HL-60 (cell line): Measurements from ENCODE around the gene IRF5.

Source experiments
- DNase-seq, 2 experiments: peaks; one replicate each; pipeline ENCODE4 v3.0.0-alpha.2; 2010 to 2020; ENCODE audit warnings: low read depth in 1 of 2, low spot score in 1 of 2
- H3K27ac ChIP-seq: fragments of 250-450 bp; sonication (Bioruptor Pico); replicated peaks from 2 replicates; pipeline ENCODE4 v1.5.1; 2020; ENCODE audit warnings: mild to moderate bottlenecking, moderate library complexity
- H3K27me3 ChIP-seq: fragments of 250-450 bp; sonication (Bioruptor Pico); 2 replicates; pipeline ENCODE4 v1.5.1; 2021; ENCODE audit warnings: mild to moderate bottlenecking, moderate library complexity; ENCODE audit not compliant: insufficient read depth, poor library complexity, severe bottlenecking
- H3K4me3 ChIP-seq: replicated peaks from 2 replicates; pipeline ENCODE4 v1.5.1; 2011; ENCODE audit warnings: mild to moderate bottlenecking, control low read depth, low read length; ENCODE audit not compliant: insufficient read depth
- GABPA ChIP-seq: IDR thresholded peaks from 2 replicates; pipeline ENCODE4 v1.6.1; 2012; ENCODE audit warnings: low read depth
- POLR2AphosphoS5 ChIP-seq: IDR thresholded peaks from 2 replicates; pipeline ENCODE4 v1.6.1; 2012; ENCODE audit warnings: low read depth
- SPI1 ChIP-seq: IDR thresholded peaks from 2 replicates; pipeline ENCODE4 v1.6.1; 2012; ENCODE audit warnings: low read depth, mild to moderate bottlenecking, borderline replicate concordance
- TF ChIP-seq, protein P1 (sequence below): IDR thresholded peaks from 2 replicates; pipeline ENCODE4 v1.6.1; 2012; ENCODE audit warnings: low read depth; ENCODE audit not compliant: insufficient replicate concordance
- TF ChIP-seq, protein P2 (sequence below): IDR thresholded peaks from one replicate; pipeline ENCODE4 v1.5.1; 2011; ENCODE audit warnings: low read length, control low read depth, inconsistent platforms; ENCODE audit not compliant: insufficient read depth

The IRF5 gene

DNA sequence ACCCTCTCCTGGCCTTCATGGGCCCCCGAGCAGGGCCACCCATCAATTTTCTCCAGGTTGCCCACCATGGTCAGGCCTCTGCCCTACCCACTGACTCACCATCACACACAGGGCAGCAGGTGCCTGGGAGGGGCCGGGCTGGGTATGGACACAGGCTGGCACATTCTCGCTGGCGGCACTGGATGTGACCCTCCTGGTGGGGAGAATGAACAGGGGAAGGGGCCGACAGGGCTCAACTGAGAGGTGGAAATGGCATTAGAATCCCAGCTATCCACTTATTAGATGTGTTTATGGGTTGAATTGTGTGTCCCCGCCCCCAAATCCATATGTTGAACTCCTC is 43.7 kb upstream of the IRF5 start:
- no peak for DNase-seq
- TF ChIP-seq, protein P1, sequence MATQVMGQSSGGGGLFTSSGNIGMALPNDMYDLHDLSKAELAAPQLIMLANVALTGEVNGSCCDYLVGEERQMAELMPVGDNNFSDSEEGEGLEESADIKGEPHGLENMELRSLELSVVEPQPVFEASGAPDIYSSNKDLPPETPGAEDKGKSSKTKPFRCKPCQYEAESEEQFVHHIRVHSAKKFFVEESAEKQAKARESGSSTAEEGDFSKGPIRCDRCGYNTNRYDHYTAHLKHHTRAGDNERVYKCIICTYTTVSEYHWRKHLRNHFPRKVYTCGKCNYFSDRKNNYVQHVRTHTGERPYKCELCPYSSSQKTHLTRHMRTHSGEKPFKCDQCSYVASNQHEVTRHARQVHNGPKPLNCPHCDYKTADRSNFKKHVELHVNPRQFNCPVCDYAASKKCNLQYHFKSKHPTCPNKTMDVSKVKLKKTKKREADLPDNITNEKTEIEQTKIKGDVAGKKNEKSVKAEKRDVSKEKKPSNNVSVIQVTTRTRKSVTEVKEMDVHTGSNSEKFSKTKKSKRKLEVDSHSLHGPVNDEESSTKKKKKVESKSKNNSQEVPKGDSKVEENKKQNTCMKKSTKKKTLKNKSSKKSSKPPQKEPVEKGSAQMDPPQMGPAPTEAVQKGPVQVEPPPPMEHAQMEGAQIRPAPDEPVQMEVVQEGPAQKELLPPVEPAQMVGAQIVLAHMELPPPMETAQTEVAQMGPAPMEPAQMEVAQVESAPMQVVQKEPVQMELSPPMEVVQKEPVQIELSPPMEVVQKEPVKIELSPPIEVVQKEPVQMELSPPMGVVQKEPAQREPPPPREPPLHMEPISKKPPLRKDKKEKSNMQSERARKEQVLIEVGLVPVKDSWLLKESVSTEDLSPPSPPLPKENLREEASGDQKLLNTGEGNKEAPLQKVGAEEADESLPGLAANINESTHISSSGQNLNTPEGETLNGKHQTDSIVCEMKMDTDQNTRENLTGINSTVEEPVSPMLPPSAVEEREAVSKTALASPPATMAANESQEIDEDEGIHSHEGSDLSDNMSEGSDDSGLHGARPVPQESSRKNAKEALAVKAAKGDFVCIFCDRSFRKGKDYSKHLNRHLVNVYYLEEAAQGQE = no peak
- TF ChIP-seq SPI1 = no peak
- TF ChIP-seq GABPA = no peak
- TF ChIP-seq POLR2AphosphoS5 = no peak
- TF ChIP-seq, protein P2, sequence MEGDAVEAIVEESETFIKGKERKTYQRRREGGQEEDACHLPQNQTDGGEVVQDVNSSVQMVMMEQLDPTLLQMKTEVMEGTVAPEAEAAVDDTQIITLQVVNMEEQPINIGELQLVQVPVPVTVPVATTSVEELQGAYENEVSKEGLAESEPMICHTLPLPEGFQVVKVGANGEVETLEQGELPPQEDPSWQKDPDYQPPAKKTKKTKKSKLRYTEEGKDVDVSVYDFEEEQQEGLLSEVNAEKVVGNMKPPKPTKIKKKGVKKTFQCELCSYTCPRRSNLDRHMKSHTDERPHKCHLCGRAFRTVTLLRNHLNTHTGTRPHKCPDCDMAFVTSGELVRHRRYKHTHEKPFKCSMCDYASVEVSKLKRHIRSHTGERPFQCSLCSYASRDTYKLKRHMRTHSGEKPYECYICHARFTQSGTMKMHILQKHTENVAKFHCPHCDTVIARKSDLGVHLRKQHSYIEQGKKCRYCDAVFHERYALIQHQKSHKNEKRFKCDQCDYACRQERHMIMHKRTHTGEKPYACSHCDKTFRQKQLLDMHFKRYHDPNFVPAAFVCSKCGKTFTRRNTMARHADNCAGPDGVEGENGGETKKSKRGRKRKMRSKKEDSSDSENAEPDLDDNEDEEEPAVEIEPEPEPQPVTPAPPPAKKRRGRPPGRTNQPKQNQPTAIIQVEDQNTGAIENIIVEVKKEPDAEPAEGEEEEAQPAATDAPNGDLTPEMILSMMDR = no peak
- H3K27ac ChIP-seq = no peak overlapping the region
- no peak overlapping the region for H3K4me3 ChIP-seq
- peaks cover 17% of the 10 kb centered on the region for H3K27me3 ChIP-seq

DNA sequence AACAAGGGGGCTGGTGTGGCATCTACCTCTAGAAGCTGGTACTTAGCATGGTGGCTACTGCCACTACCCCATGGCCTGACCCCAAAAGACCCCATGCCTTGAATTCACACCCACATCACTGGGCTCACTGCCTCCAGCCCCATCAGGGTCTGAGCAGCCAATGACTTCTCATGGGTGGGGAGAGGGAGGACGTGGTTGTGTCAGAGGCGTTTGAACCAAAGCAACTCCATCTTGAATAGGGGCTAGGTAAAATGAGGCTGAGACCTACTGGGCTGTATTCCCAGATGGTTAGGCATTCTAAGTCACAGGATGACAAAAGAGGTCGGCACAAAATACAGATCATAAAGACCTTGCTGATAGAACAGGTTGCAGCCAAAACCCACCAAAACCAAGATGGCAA is 42.4 kb upstream of the IRF5 start:
- TF ChIP-seq, protein P2 = no peak

DNA sequence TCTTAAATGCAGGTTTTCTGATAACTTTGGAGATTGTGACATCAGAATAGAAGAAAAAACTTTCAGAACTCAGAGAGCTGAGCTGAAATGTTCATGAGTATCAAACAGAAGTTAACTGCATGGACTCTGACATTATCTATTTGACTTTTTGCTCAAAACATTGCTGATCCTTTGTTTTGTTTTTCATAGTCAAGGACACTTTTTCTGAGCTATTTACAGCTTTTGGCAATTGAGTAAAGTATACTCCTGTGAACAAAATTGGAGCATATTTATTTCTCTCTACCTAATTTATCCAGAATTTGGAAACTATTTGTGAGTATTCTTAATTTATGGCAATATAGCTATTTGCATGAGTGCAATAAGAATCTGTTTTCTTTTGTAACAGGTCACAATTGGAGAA is 38.3 kb upstream of the IRF5 start:
- TF ChIP-seq POLR2AphosphoS5 = no peak
- TF ChIP-seq SPI1 = no peak
- TF ChIP-seq, protein P1 = no peak
- TF ChIP-seq, protein P2 = no peak
- TF ChIP-seq GABPA = no peak
- H3K4me3 ChIP-seq = no peak overlapping the region
- H3K27ac ChIP-seq = no peak overlapping the region

More for the DNA sequence above, 42.4 kb upstream of the IRF5 start:
- no peak overlapping the region for H3K27ac ChIP-seq
- DNase-seq = no peak
- no peak overlapping the region for H3K4me3 ChIP-seq
- H3K27me3 ChIP-seq = peaks cover 9% of the 10 kb centered on the region

DNA sequence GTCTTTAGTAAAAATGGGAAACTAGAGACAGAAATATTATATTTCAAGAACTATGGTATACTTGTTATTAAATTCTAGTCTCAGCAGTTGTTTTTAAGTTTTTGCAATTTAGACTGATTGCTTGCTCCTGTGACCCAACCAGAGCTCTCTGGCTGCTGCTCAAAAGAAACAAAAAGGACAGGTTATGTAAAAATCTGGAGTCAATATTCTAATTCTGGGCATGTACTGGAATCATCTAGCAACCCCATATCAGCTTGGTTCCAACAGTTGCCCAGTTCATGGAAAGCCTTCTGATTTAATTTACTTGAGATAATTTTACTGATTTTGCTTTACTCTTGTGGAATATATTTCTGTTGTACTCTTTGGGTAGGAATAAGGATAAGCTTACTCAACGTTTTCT is 37.5 kb upstream of the IRF5 start:
- Histone ChIP-seq H3K4me3 (no peak overlapping the region), H3K27me3 (no peaks in the 10 kb centered on the region), H3K27ac (no peak overlapping the region)
- DNase-seq = no peak
- TF ChIP-seq, protein P2 = no peak
- TF ChIP-seq POLR2AphosphoS5 (no peak), GABPA (no peak), SPI1 (no peak)
- TF ChIP-seq, protein P1 = no peak

More for the DNA sequence above, 38.3 kb upstream of the IRF5 start:
- no peaks in the 10 kb centered on the region for H3K27me3 ChIP-seq
- DNase-seq = no peak
